Colonic mucosa (tissue), 4 donors: Measurements from ENCODE around the gene ICOSLG. TPM values are rescaled to one million over a fixed set of nuclear protein-coding genes. Genes with fewer than 3 reads are reported as not detected.
"Not testable (repeated sequence)": the region's sequence is repeated elsewhere in the genome, so short reads cannot be mapped to it uniquely, and the experiment has no call there.

Experiments used
- DNase-seq: peaks from one replicate; pipeline ENCODE4 v3.0.0-alpha.2; 2020
- H3K27ac ChIP-seq: fragments of 200-600 bp; one replicate; pipeline ENCODE4 v1.8.0; 2021
- H3K27me3 ChIP-seq: fragments of 200-600 bp; one replicate; pipeline ENCODE4 v1.8.0; 2021
- H3K36me3 ChIP-seq: fragments of 200-600 bp; one replicate; pipeline ENCODE4 v1.8.0; 2021
- H3K4me1 ChIP-seq: fragments of 200-600 bp; one replicate; pipeline ENCODE4 v1.8.0; 2021; ENCODE audit warnings: mild to moderate bottlenecking
- H3K4me3 ChIP-seq: fragments of 200-600 bp; one replicate; pipeline ENCODE4 v1.8.0; 2021
- H3K9ac ChIP-seq, 2 donors: one replicate each; pipeline ENCODE4 v1.7.0; 2013; ENCODE audit warnings: control low read depth in 2 of 2, low read depth in 2 of 2, low read length in 2 of 2
- H3K9me3 ChIP-seq: fragments of 200-600 bp; one replicate; pipeline ENCODE4 v1.8.0; 2021
- CTCF ChIP-seq: fragments of 200-600 bp; IDR thresholded peaks from one replicate; pipeline ENCODE4 v1.8.0; 2022; ENCODE audit warnings: antibody characterized with exemption, mild to moderate bottlenecking
- intact Hi-C: fragments of 100-400 bp; cut with DNase I; formaldehyde crosslinking; loops from one replicate; pipeline ENCODE4 v1.14.1; 2022
- total RNA-seq, 2 donors: library from RNA; stranded (reverse); fragmentation: NEBNext Ultra II Directional in 1 of 2; extraction: Animal tissue kit (Norgen Biotek cat#: 25700) in 1 of 2; gene quantifications; one replicate each; pipeline ENCODE4 v1.2.1, GENCODE V29; 2021
- donor health status: healthy.
- donor health status: DM: no; HTN: no; CAD: no.
- donor health status: DM: no; HTN: no; CAD: no.

ICOSLG gene, protein sequence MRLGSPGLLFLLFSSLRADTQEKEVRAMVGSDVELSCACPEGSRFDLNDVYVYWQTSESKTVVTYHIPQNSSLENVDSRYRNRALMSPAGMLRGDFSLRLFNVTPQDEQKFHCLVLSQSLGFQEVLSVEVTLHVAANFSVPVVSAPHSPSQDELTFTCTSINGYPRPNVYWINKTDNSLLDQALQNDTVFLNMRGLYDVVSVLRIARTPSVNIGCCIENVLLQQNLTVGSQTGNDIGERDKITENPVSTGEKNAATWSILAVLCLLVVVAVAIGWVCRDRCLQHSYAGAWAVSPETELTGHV
- total RNA-seq, result 1 to 10 TPM; 4.0 to 4.9 TPM

- intact Hi-C loops, H3K9ac ChIP-seq, H3K4me1 ChIP-seq, DNase-seq, H3K27me3 ChIP-seq, H3K36me3 ChIP-seq, H3K4me3 ChIP-seq, H3K9me3 ChIP-seq, H3K27ac ChIP-seq: not testable (repeated sequence)
Measured at GRCh38 chr21:44240842-44241241, at the start of gene ICOSLG. Gene ICOSLG, minus strand, starts transcription at chr21:44240943. Its CDS starts 126 bp downstream, at chr21:44240817.

- DNase-seq, result no peak
- TF ChIP-seq CTCF, result no peak
- H3K27me3 ChIP-seq, result peaks cover 12% of the 10 kb centered on the region
Measured at GRCh38 chr21:44289381-44290010, 48.8 kb upstream of the ICOSLG start.

GRCh38 chr21:44288251-44289110 is 47.7 kb upstream of the ICOSLG start:
- H3K4me3 ChIP-seq, result no peak overlapping the region
- H3K4me1 ChIP-seq, result no peaks in the 10 kb centered on the region
- no peak for TF ChIP-seq CTCF
- no peaks in the 10 kb centered on the region for H3K36me3 ChIP-seq
- peaks cover 12% of the 10 kb centered on the region for H3K27me3 ChIP-seq
- no peaks in the 10 kb centered on the region for H3K9me3 ChIP-seq
- intact Hi-C loops, result no loop called here
- H3K9ac ChIP-seq, result no peak overlapping the region
- DNase-seq, result no peak
- H3K27ac ChIP-seq, result no peak overlapping the region

More at GRCh38 chr21:44289381-44290010, 48.8 kb upstream of the ICOSLG start:
- intact Hi-C loops, result no loop called here
- H3K27ac ChIP-seq, result no peak overlapping the region
- no peak overlapping the region for H3K9ac ChIP-seq
- no peaks in the 10 kb centered on the region for H3K36me3 ChIP-seq
- no peak overlapping the region for H3K4me3 ChIP-seq
- no peaks in the 10 kb centered on the region for H3K9me3 ChIP-seq
- no peaks in the 10 kb centered on the region for H3K4me1 ChIP-seq

DNA sequence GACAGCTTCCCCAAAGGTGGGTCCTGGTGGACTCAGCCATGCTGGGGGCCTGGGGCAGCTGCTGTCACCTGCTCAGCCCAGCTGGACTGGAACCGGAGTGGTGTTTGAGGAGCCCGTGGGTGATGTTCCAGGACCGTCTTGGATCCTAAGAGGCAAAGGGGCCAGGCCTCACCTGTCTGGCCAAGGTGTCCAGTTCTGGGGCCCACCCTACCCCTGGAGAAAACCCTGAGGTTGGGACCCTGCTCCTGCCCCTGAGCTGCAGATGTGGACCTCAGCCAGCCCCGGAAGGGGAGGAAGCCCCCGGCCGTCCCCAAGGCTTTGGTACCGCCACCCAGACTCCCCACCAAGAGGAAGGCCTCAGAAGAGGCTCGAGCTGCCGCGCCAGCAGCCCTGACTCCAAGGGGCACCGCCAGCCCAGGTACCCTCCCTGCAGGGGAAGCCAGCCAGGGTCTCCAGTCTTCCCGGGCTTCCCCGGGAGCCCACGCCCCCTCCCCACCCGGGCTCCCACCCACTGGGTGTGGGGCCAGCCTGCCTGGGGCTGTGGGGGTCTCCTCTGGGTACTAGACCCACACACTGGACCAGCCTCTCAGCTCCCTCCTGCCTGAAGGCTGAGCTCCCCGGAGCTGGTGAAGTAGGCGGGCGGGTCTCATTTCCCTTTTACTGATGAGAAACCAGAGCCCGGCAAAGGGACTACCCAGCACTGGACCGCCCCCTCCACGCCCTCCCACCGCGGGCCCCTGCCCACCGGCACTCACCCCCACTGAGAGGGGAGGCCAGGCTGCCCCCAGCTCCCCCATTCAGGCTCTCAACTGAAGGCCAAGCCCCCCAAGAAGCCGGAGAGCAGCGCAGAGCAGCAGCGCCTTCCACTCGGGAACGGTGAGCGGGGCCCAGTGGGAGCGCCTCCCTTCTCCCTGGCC is 46.2 kb upstream of the ICOSLG start:
- H3K4me1 ChIP-seq, result no peaks in the 10 kb centered on the region
- intact Hi-C loops, result no loop called here
- no peak for DNase-seq
- peaks cover 12% of the 10 kb centered on the region for H3K27me3 ChIP-seq
- H3K36me3 ChIP-seq, result no peaks in the 10 kb centered on the region
- no peak for TF ChIP-seq CTCF
- H3K9ac ChIP-seq, result no peak overlapping the region
- H3K27ac ChIP-seq, result no peak overlapping the region
- H3K4me3 ChIP-seq, result no peak overlapping the region
- H3K9me3 ChIP-seq, result no peaks in the 10 kb centered on the region

DNA sequence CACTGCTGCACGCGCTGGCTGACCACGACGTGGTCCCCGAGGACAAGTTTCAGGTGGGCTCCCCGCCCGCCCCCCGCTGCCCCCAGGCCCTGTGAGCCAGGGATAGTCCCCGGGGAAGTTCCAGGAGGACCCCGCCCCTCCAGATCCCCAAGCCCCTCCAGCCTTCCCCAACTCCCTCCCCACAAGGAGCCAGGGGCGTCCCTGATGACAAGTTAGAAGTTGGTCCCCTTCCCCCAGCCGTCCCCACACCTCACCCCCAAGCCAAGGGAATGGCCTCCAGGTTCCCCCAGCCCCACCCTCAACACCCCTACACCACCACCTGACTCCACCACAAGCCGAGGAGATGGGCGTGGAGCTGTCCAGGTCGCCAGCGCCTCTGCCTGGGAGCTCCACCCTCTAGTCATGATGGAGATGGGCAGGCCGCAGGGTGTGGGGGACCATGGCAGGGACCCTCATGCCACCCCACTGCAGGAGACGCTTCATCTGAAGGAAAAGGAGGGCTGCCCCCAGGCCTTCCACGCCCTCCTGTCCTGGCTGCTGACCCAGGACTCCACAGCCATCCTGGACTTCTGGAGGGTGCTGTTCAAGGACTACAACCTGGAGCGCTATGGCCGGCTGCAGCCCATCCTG is 45.5 kb upstream of the ICOSLG start:
- no peak overlapping the region for H3K4me3 ChIP-seq
- no peaks in the 10 kb centered on the region for H3K9me3 ChIP-seq
- H3K27ac ChIP-seq, result no peak overlapping the region
- H3K9ac ChIP-seq, result no peak overlapping the region
- no peak for TF ChIP-seq CTCF
- intact Hi-C loops, result no loop called here
- H3K4me1 ChIP-seq, result no peaks in the 10 kb centered on the region
- H3K36me3 ChIP-seq, result no peaks in the 10 kb centered on the region
- DNase-seq, result no peak
- peaks cover 12% of the 10 kb centered on the region for H3K27me3 ChIP-seq
